HEK293 (cell line): ENCODE results near the gene PRR15.

Source experiments
- CTCF ChIA-PET: fragments of 350-600 bp; formaldehyde crosslinking; extraction: SDS; loops from one replicate; lab custom pipeline; 2021; ENCODE audit warnings: antibody characterized with exemption; lab: Yijun Ruan, JAX
- POLR2A ChIA-PET: fragments of 300-600 bp; formaldehyde crosslinking; extraction: SDS; loops from one replicate; lab custom pipeline; 2020; ENCODE audit warnings: antibody characterized with exemption, inconsistent platforms; lab: Yijun Ruan, JAX
- H3K27ac ChIP-seq: fragments of 200-500 bp; sonication (Bioruptor generic); 2 replicates; pipeline ENCODE4 v1.5.1; 2014; ENCODE audit warnings: low read depth, low read length, control low read depth, inconsistent platforms; ENCODE audit errors: extremely low read depth
- H3K36me3 ChIP-seq, 2 experiments: fragments of 200-500 bp in 1 of 2; sonication (Bioruptor generic) in 1 of 2; 1 replicate in 1 of 2; 2 replicates in 1 of 2; pipeline ENCODE4 v1.5.1; 2014 to 2017; ENCODE audit warnings: inconsistent platforms in 2 of 2, low read length in 2 of 2; ENCODE audit not compliant: control insufficient read depth in 2 of 2, insufficient read depth in 1 of 2
- H3K4me1 ChIP-seq: fragments of 200-500 bp; sonication (Bioruptor generic); 2 replicates; pipeline ENCODE4 v1.5.1; 2014; ENCODE audit warnings: mild to moderate bottlenecking, low read length, inconsistent platforms; ENCODE audit not compliant: control insufficient read depth, insufficient read depth
- H3K4me3 ChIP-seq: 2 replicates; pipeline ENCODE4 v1.5.1; 2011; ENCODE audit warnings: low read depth, mild to moderate bottlenecking, control low read depth, low read length, moderate library complexity
- H3K9me3 ChIP-seq: fragments of 200-500 bp; sonication (Bioruptor generic); 2 replicates; pipeline ENCODE4 v1.5.1; 2014; ENCODE audit warnings: low read depth, low read length, inconsistent platforms; ENCODE audit not compliant: control insufficient read depth, insufficient read depth
- FEZF1 ChIP-seq: fragments of 450-650 bp; formaldehyde crosslinking; IDR thresholded peaks from 2 replicates; pipeline ENCODE4 v1.5.1; 2016; ENCODE audit warnings: missing biosample characterization, missing genetic modification characterization
- HOXA7 ChIP-seq: sonication (generic); formaldehyde crosslinking; IDR thresholded peaks from 2 replicates; pipeline ENCODE4 v1.8.1; 2022; ENCODE audit warnings: missing genetic modification reagents, borderline replicate concordance
- IKZF3 ChIP-seq: fragments of 450-650 bp; IDR thresholded peaks from 2 replicates; pipeline ENCODE4 v1.5.0; 2018; ENCODE audit warnings: missing biosample characterization, mild to moderate bottlenecking, missing genetic modification characterization, moderate library complexity
- KLF10 ChIP-seq: fragments of 450-650 bp; IDR thresholded peaks from 2 replicates; pipeline ENCODE4 v1.5.1; 2018; ENCODE audit warnings: missing biosample characterization, mild to moderate bottlenecking, missing genetic modification characterization
- OSR2 ChIP-seq: fragments of 450-650 bp; formaldehyde crosslinking; IDR thresholded peaks from 2 replicates; pipeline ENCODE4 v1.5.1; 2016; ENCODE audit warnings: missing biosample characterization, missing genetic modification characterization
- OVOL3 ChIP-seq: fragments of 450-650 bp; formaldehyde crosslinking; IDR thresholded peaks from 2 replicates; pipeline ENCODE4 v1.5.1; 2016; ENCODE audit warnings: missing biosample characterization, missing genetic modification characterization
- SP3 ChIP-seq: fragments of 450-650 bp; formaldehyde crosslinking; IDR thresholded peaks from 2 replicates; pipeline ENCODE4 v1.5.1; 2016; ENCODE audit warnings: missing biosample characterization, missing genetic modification characterization
- TCF7L2 ChIP-seq: IDR thresholded peaks from 2 replicates; pipeline ENCODE4 v1.6.1; 2011; ENCODE audit warnings: low read depth, mild to moderate bottlenecking, inconsistent platforms, low read length, moderate library complexity, borderline replicate concordance
- TRIM28 ChIP-seq: IDR thresholded peaks from 2 replicates; pipeline ENCODE4 v1.6.1; 2011; ENCODE audit warnings: low read length, control low read depth, borderline replicate concordance
- ZFHX2 ChIP-seq: fragments of 450-650 bp; formaldehyde crosslinking; conservative IDR thresholded peaks from 2 replicates; pipeline ENCODE4 v1.5.1; 2016; ENCODE audit warnings: missing biosample characterization, missing genetic modification characterization
- ZNF121 ChIP-seq: fragments of 450-650 bp; formaldehyde crosslinking; IDR thresholded peaks from 2 replicates; pipeline ENCODE4 v1.5.1; 2016; ENCODE audit warnings: missing biosample characterization, missing genetic modification characterization
- ZNF202 ChIP-seq: fragments of 450-650 bp; formaldehyde crosslinking; IDR thresholded peaks from 2 replicates; pipeline ENCODE4 v1.5.1; 2016; ENCODE audit warnings: missing biosample characterization, missing genetic modification characterization, borderline replicate concordance
- ZNF221 ChIP-seq: fragments of 450-650 bp; formaldehyde crosslinking; IDR thresholded peaks from 2 replicates; pipeline ENCODE4 v1.5.1; 2017; ENCODE audit warnings: missing biosample characterization, missing genetic modification characterization, borderline replicate concordance
- ZNF223 ChIP-seq: fragments of 450-650 bp; formaldehyde crosslinking; IDR thresholded peaks from 2 replicates; pipeline ENCODE4 v1.5.1; 2016; ENCODE audit warnings: missing biosample characterization, missing genetic modification characterization
- ZNF280C ChIP-seq: fragments of 450-650 bp; formaldehyde crosslinking; IDR thresholded peaks from 2 replicates; pipeline ENCODE4 v1.5.1; 2016; ENCODE audit warnings: missing biosample characterization, missing genetic modification characterization
- ZNF324 ChIP-seq: fragments of 450-650 bp; formaldehyde crosslinking; IDR thresholded peaks from 2 replicates; pipeline ENCODE4 v1.5.1; 2016; ENCODE audit warnings: missing biosample characterization, missing genetic modification characterization
- ZNF37A ChIP-seq: fragments of 450-650 bp; IDR thresholded peaks from 2 replicates; pipeline ENCODE4 v1.5.1; 2018; ENCODE audit warnings: missing biosample characterization, missing genetic modification characterization
- ZNF398 ChIP-seq: fragments of 450-650 bp; formaldehyde crosslinking; IDR thresholded peaks from 2 replicates; pipeline ENCODE4 v1.5.1; 2017; ENCODE audit warnings: missing biosample characterization, missing genetic modification characterization
- ZNF404 ChIP-seq: fragments of 450-650 bp; formaldehyde crosslinking; IDR thresholded peaks from 2 replicates; pipeline ENCODE4 v1.5.1; 2017; ENCODE audit warnings: missing biosample characterization, missing genetic modification characterization
- ZNF416 ChIP-seq: fragments of 450-650 bp; formaldehyde crosslinking; IDR thresholded peaks from 2 replicates; pipeline ENCODE4 v1.5.1; 2016; ENCODE audit warnings: missing biosample characterization, missing genetic modification characterization
- ZNF449 ChIP-seq: fragments of 450-650 bp; formaldehyde crosslinking; IDR thresholded peaks from 2 replicates; pipeline ENCODE4 v1.5.1; 2017; ENCODE audit warnings: missing biosample characterization, mild to moderate bottlenecking, missing genetic modification characterization, moderate library complexity
- ZNF561 ChIP-seq: fragments of 450-650 bp; IDR thresholded peaks from 2 replicates; pipeline ENCODE4 v1.5.1; 2018; ENCODE audit warnings: missing biosample characterization, missing genetic modification characterization, borderline replicate concordance
- ZNF571 ChIP-seq: fragments of 450-650 bp; formaldehyde crosslinking; IDR thresholded peaks from 2 replicates; pipeline ENCODE4 v1.5.0; 2017; ENCODE audit warnings: missing biosample characterization, missing genetic modification characterization
- ZNF626 ChIP-seq: fragments of 450-650 bp; sonication (Bioruptor Pico); formaldehyde crosslinking; IDR thresholded peaks from 2 replicates; pipeline ENCODE4 v1.5.1; 2018; ENCODE audit warnings: missing biosample characterization, missing genetic modification characterization, inconsistent platforms
- ZNF707 ChIP-seq: fragments of 450-650 bp; formaldehyde crosslinking; IDR thresholded peaks from 2 replicates; pipeline ENCODE4 v1.5.1; 2016; ENCODE audit warnings: missing biosample characterization, missing genetic modification characterization
- ZNF792 ChIP-seq: fragments of 450-650 bp; formaldehyde crosslinking; IDR thresholded peaks from 2 replicates; pipeline ENCODE4 v1.5.1; 2016; ENCODE audit warnings: missing biosample characterization, missing genetic modification characterization
- TF ChIP-seq, protein P1 (sequence below): fragments of 450-650 bp; formaldehyde crosslinking; IDR thresholded peaks from 2 replicates; pipeline ENCODE4 v1.5.1; 2016; ENCODE audit warnings: missing biosample characterization, missing genetic modification characterization
- TF ChIP-seq, protein P2 (sequence below): fragments of 450-650 bp; formaldehyde crosslinking; IDR thresholded peaks from 2 replicates; pipeline ENCODE4 v1.5.1; 2016; ENCODE audit warnings: missing biosample characterization, missing genetic modification characterization, borderline replicate concordance

Gene PRR15

DNA sequence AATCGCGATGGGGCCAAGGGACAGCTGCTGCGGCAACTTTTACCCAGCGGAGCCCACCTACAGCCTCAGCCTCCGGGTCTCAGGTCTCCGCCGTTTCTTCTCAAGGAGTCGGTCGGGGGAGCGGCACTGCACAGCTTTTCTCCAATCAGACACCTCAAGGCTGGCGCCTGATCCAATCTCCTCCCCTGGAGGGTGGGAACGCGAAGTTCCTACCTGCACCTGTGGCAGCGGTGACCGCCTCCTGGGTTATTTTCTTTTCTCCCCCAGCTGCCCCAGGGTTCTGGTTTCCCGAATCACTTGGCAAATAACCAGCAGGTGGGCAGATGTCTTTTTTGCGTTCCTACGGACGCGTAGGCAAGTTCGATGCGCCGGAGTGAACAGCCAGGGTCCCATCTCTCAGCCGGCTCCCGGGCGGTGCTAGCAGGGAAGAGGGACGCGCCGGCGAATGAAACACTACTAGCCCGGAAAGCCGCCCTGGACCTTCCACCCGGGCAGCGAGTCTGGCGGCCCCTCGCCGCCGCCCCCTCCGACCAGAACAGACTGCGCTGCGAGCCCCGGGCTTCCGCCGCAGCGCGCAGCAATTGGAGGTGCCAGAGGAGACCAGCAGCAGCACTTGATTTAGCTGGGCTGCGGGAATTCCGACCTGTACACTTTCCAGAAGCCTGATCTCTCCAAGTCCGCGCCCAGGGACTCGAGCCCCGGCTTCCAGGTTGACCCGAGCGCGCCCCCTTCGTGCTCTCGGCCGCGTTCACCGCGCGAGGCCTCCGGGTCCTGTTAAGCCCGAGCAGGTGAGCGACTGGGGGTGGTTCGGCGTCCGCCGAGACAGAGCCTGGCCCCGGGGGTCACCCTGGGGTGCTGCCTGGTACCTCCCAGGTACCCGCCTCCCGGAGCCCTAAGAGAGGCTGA lies at the start of gene PRR15:
Gene PRR15 (plus strand): TSS at position 246 of the 906 bp plus-strand sequence. CDS start 2,495 bp downstream, outside the sequence.
- H3K4me1 ChIP-seq: no peaks in the 10 kb centered on the region; the same call in 1 of the 2 replicates
- peak within 1 kb of the TSS; percentile 61 for H3K4me3 ChIP-seq
- POLR2A ChIA-PET: interaction anchor here (0.5 to 0.7 kb wide), 2 partner anchors 12 to 1246 kb away, joined by 3 to 4 read pairs; no protein-coding TSS in a partner anchor
- no peaks in the 10 kb centered on the region for H3K9me3 ChIP-seq
- H3K27ac ChIP-seq: peak within 1 kb of the TSS; percentile 63
- CTCF ChIA-PET: no interaction called here
- H3K36me3 ChIP-seq: no peaks in the 10 kb centered on the region
- TF ChIP-seq ZNF707 (tag by site-specific recombination) (no peak), ZNF324 (no peak), TCF7L2 (no peak), ZNF404 (tag by site-specific recombination) (no peak), OSR2 (tag by site-specific recombination) (no peak), ZNF626 (tag by site-specific recombination) (no peak), ZNF561 (no peak; the same call in 1 of the 2 replicates), FEZF1 (tag by site-specific recombination) (peak; percentile 61; the same call in 1 of the 2 replicates), OVOL3 (no peak), ZNF398 (peak; percentile 62; the same call in 1 of the 2 replicates), ZNF792 (tag by site-specific recombination) (no peak), HOXA7 (CRISPR knock-in tag) (no peak), ZNF221 (tag by site-specific recombination) (no peak), ZNF416 (tag by site-specific recombination) (no peak), KLF10 (no peak), IKZF3 (tag by site-specific recombination) (no peak), ZNF223 (tag by site-specific recombination) (no peak), ZNF571 (tag by site-specific recombination) (no peak), ZNF449 (no peak), ZNF280C (tag by site-specific recombination) (no peak), ZNF37A (tag by site-specific recombination) (no peak), TRIM28 (no peak), ZNF121 (tag by site-specific recombination) (no peak), ZNF202 (tag by site-specific recombination) (no peak), SP3 (tag by site-specific recombination) (peak; percentile 34), ZFHX2 (peak; percentile 50)
- TF ChIP-seq, protein P1, sequence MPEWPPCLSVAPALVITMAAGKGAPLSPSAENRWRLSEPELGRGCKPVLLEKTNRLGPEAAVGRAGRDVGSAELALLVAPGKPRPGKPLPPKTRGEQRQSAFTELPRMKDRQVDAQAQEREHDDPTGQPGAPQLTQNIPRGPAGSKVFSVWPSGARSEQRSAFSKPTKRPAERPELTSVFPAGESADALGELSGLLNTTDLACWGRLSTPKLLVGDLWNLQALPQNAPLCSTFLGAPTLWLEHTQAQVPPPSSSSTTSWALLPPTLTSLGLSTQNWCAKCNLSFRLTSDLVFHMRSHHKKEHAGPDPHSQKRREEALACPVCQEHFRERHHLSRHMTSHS (tag by site-specific recombination): no peak
- TF ChIP-seq, protein P2, sequence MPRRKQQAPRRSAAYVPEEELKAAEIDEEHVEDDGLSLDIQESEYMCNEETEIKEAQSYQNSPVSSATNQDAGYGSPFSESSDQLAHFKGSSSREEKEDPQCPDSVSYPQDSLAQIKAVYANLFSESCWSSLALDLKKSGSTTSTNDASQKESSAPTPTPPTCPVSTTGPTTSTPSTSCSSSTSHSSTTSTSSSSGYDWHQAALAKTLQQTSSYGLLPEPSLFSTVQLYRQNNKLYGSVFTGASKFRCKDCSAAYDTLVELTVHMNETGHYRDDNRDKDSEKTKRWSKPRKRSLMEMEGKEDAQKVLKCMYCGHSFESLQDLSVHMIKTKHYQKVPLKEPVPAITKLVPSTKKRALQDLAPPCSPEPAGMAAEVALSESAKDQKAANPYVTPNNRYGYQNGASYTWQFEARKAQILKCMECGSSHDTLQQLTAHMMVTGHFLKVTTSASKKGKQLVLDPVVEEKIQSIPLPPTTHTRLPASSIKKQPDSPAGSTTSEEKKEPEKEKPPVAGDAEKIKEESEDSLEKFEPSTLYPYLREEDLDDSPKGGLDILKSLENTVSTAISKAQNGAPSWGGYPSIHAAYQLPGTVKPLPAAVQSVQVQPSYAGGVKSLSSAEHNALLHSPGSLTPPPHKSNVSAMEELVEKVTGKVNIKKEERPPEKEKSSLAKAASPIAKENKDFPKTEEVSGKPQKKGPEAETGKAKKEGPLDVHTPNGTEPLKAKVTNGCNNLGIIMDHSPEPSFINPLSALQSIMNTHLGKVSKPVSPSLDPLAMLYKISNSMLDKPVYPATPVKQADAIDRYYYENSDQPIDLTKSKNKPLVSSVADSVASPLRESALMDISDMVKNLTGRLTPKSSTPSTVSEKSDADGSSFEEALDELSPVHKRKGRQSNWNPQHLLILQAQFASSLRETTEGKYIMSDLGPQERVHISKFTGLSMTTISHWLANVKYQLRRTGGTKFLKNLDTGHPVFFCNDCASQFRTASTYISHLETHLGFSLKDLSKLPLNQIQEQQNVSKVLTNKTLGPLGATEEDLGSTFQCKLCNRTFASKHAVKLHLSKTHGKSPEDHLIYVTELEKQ (tag by site-specific recombination): no peak
